HepG2 (cell line): Measurements from ENCODE around the gene SLX4. TPM values are rescaled to one million over a fixed set of nuclear protein-coding genes. Genes with fewer than 3 reads are reported as not detected.

Source experiments
- ATAC-seq: fragments of 200-7000 bp; cut with Tn5 transposase; 3 replicates; pipeline ENCODE4 v1.9.1; 2020; ENCODE audit warnings: mild to moderate bottlenecking, moderate library complexity
- BruUV-seq: library from RNA; stranded (reverse); fragments of 400-500 nt; replicated peaks from 2 replicates; lab custom pipeline; 2021; lab: Mats Ljungman, UMichigan
- CTCF ChIA-PET: fragments of 300-600 bp; formaldehyde crosslinking; extraction: SDS; loops from one replicate; lab custom pipeline; 2021; ENCODE audit warnings: low total read pairs, inconsistent platforms, low intra/inter-chr PET ratio; lab: Yijun Ruan, JAX
- POLR2A ChIA-PET: fragments of 350-600 bp; sonication (Branson Sonifier 250); formaldehyde crosslinking; loops from one replicate; lab custom pipeline; 2020; ENCODE audit warnings: antibody characterized with exemption, inconsistent platforms; lab: Yijun Ruan, JAX
- DNase-seq: peaks from one replicate; pipeline ENCODE4 v3.0.0-alpha.2; 2015; ENCODE audit warnings: low spot score
- FAIRE-seq: peaks from 3 replicates; lab custom pipeline; 2011; peaks lifted over from hg19 to GRCh38; lab: Jason Lieb, UNC
- H2AFZ ChIP-seq: one replicate; pipeline ENCODE4 v1.6.1; 2011; ENCODE audit warnings: low read length, inconsistent platforms
- H3K27ac ChIP-seq: fragments of 300-600 bp; 3 replicates; pipeline ENCODE4 v1.8.0; 2011; ENCODE audit warnings: mixed run types, mild to moderate bottlenecking, mixed read lengths, low read length, inconsistent platforms; ENCODE audit not compliant: insufficient read depth; ENCODE audit errors: extremely low read length
- H3K27me3 ChIP-seq, 2 experiments: fragments of 200-600 bp in 1 of 2; 2 replicates in 1 of 2; 3 replicates in 1 of 2; pipeline versions ENCODE4 v1.6.0 to v1.8.0; 2011; ENCODE audit warnings: low read length in 2 of 2, mild to moderate bottlenecking in 2 of 2, moderate library complexity in 2 of 2, inconsistent platforms in 1 of 2; ENCODE audit not compliant: insufficient read depth in 2 of 2, control insufficient read depth in 1 of 2
- H3K36me3 ChIP-seq, 2 experiments: fragments of 200-600 bp in 1 of 2; replicated peaks in 1 of 2; 2 replicates in 1 of 2; 3 replicates in 1 of 2; pipeline versions ENCODE4 v1.5.1 to v1.8.0; 2011; ENCODE audit warnings: low read length in 2 of 2, inconsistent platforms in 1 of 2; ENCODE audit not compliant: insufficient read depth in 2 of 2, control insufficient read depth in 1 of 2
- H3K4me1 ChIP-seq: 2 replicates; pipeline ENCODE4 v1.5.1; 2012; ENCODE audit warnings: low read length, inconsistent platforms; ENCODE audit not compliant: insufficient read depth
- H3K4me2 ChIP-seq: 2 replicates; pipeline ENCODE4 v1.6.0; 2011; ENCODE audit warnings: low read depth, low read length, inconsistent platforms
- H3K4me3 ChIP-seq, 3 experiments: fragments of 200-600 bp in 1 of 3; sonication (generic), shearing (Covaris generic) in 1 of 3; replicated peaks in 1 of 3; 2 replicates each; pipeline ENCODE4 v1.5.1; 2011 to 2016; ENCODE audit warnings: low read length in 3 of 3, inconsistent platforms in 2 of 3, low read depth in 2 of 3, mild to moderate bottlenecking in 2 of 3, control low read depth in 1 of 3, mixed read lengths in 1 of 3; ENCODE audit not compliant: insufficient read depth in 1 of 3
- H3K79me2 ChIP-seq: one replicate; pipeline ENCODE4 v1.6.1; 2011; ENCODE audit warnings: low read length, inconsistent platforms; ENCODE audit not compliant: insufficient read depth
- H3K9ac ChIP-seq: 2 replicates; pipeline ENCODE4 v1.6.0; 2011; ENCODE audit warnings: mild to moderate bottlenecking, low read depth, low read length, inconsistent platforms; ENCODE audit not compliant: insufficient read depth
- H3K9me3 ChIP-seq: 2 replicates; pipeline ENCODE4 v1.5.1; 2012; ENCODE audit warnings: mild to moderate bottlenecking, low read length
- H4K20me1 ChIP-seq: 2 replicates; pipeline ENCODE4 v1.6.0; 2011; ENCODE audit warnings: inconsistent platforms, mild to moderate bottlenecking, low read length, moderate library complexity; ENCODE audit not compliant: insufficient read depth
- FIP1L1 ChIP-seq: fragments of 200-400 bp; formaldehyde crosslinking; IDR thresholded peaks from 2 replicates; pipeline ENCODE4 v1.6.1; 2018; ENCODE audit warnings: low read depth, mild to moderate bottlenecking, low read length, moderate library complexity, borderline replicate concordance; ENCODE audit not compliant: insufficient read depth
- FOSL2 ChIP-seq: sonication (generic); formaldehyde crosslinking; IDR thresholded peaks from 2 replicates; pipeline ENCODE4 v1.4.0; 2020; ENCODE audit warnings: missing genetic modification reagents
- IKZF4 ChIP-seq: sonication (generic); formaldehyde crosslinking; IDR thresholded peaks from 2 replicates; pipeline ENCODE4 v1.5.1; 2020; ENCODE audit warnings: borderline replicate concordance, mild to moderate bottlenecking, low read depth, missing genetic modification reagents; ENCODE audit errors: not compliant biosample characterization
- MXI1 ChIP-seq: IDR thresholded peaks from 3 replicates; pipeline ENCODE4 v1.6.1; 2012; ENCODE audit warnings: low read depth, low read length, inconsistent platforms, borderline replicate concordance
- NONO ChIP-seq, 2 experiments: fragments of 450-650 bp in 1 of 2; sonication (generic) in 1 of 2; formaldehyde crosslinking in 1 of 2; IDR thresholded peaks in 1 of 2; conservative IDR thresholded peaks in 1 of 2; 2 replicates each; pipeline versions ENCODE4 v1.6.1 to v1.8.0; 2017 to 2022; ENCODE audit warnings: mild to moderate bottlenecking in 1 of 2, missing genetic modification reagents in 1 of 2, moderate library complexity in 1 of 2
- RBAK ChIP-seq: sonication (generic); formaldehyde crosslinking; IDR thresholded peaks from 2 replicates; pipeline ENCODE4 v1.5.1; 2020; ENCODE audit warnings: mild to moderate bottlenecking, missing genetic modification reagents
- SRSF1 ChIP-seq: fragments of 200-400 bp; formaldehyde crosslinking; optimal IDR thresholded peaks from 2 replicates; pipeline ENCODE3; 2017; ENCODE audit warnings: mild to moderate bottlenecking, low read depth, low read length, moderate library complexity
- XRCC5 ChIP-seq: fragments of 200-400 bp; formaldehyde crosslinking; optimal IDR thresholded peaks from 2 replicates; pipeline ENCODE3; 2017; ENCODE audit warnings: mild to moderate bottlenecking, low read length
- ZMYM2 ChIP-seq: sonication (generic); formaldehyde crosslinking; IDR thresholded peaks from 2 replicates; pipeline ENCODE4 v1.8.0; 2022; ENCODE audit warnings: mild to moderate bottlenecking, missing genetic modification reagents
- ZNF34 ChIP-seq: sonication (generic); formaldehyde crosslinking; IDR thresholded peaks from 2 replicates; pipeline ENCODE4 v1.4.0; 2020; ENCODE audit warnings: mild to moderate bottlenecking, missing genetic modification reagents, borderline replicate concordance
- ZNF431 ChIP-seq: sonication (generic); formaldehyde crosslinking; IDR thresholded peaks from 2 replicates; pipeline ENCODE4 v1.9.0; 2022; ENCODE audit warnings: missing genetic modification reagents, low read depth, mild to moderate bottlenecking, borderline replicate concordance
- ZNF552 ChIP-seq: sonication (generic); formaldehyde crosslinking; IDR thresholded peaks from 2 replicates; pipeline ENCODE4 v1.9.0; 2022; ENCODE audit warnings: missing genetic modification reagents, mild to moderate bottlenecking, borderline replicate concordance
- ZNF570 ChIP-seq: sonication (generic); formaldehyde crosslinking; IDR thresholded peaks from 2 replicates; pipeline ENCODE4 v1.4.0; 2020; ENCODE audit warnings: mild to moderate bottlenecking, missing genetic modification reagents, borderline replicate concordance
- ZNF776 ChIP-seq: sonication (generic); formaldehyde crosslinking; IDR thresholded peaks from 2 replicates; pipeline ENCODE4 v1.4.0; 2020; ENCODE audit warnings: mild to moderate bottlenecking, missing genetic modification reagents
- ZNF788 ChIP-seq: sonication (generic); formaldehyde crosslinking; IDR thresholded peaks from 2 replicates; pipeline ENCODE4 v1.5.0; 2020; ENCODE audit warnings: mild to moderate bottlenecking, missing genetic modification reagents, borderline replicate concordance
- WGBS: methylation state at CpG from one replicate; pipeline ENCODE4 v1.1.6; 2017; ENCODE audit warnings: low lambda C conversion rate; 5-methylcytosine and 5-hydroxymethylcytosine counted together
- in situ Hi-C: cut with HindIII; loops from 2 replicates; pipeline ENCODE4 v1.10.0; 2017; ENCODE audit warnings: low pct_unique_long_range_greater_than_20kb; ENCODE audit not compliant: extremely low pct_ligation_motif_present
- intact Hi-C: fragments of 100-400 bp; cut with micrococcal nuclease; formaldehyde crosslinking; loops from one replicate; pipeline ENCODE4 v1.10.0; 2022; ENCODE audit not compliant: unreplicated experiment
- polyA plus RNA-seq, 8 experiments: library from polyadenylated mRNA; depleted of rRNA in 3 of 8; stranded (reverse) in 7 of 8; unstranded in 1 of 8; fragments of >200 nt; fragmentation: Illumina TruSeq in 4 of 8; extraction: Trizol in 4 of 8; gene quantifications; 2 replicates each; pipeline versions ENCODE4 v1.2.1 to v1.2.3, GENCODE V29; 2011 to 2016; ENCODE audit warnings: low read depth in 4 of 8, missing spikeins in 1 of 8, mixed read lengths in 1 of 8; ENCODE audit not compliant: insufficient read depth in 1 of 8
- total RNA-seq, 5 experiments: library from RNA; depleted of rRNA; stranded (reverse); fragments of >200 nt; fragmentation: Illumina TruSeq; extraction: Trizol; gene quantifications; 2 replicates each; pipeline ENCODE4 v1.2.3, GENCODE V29; 2016; ENCODE audit warnings: low read depth in 1 of 5
- TF ChIP-seq, protein P1 (sequence below): IDR thresholded peaks from 2 replicates; pipeline ENCODE4 v1.6.1; 2018; ENCODE audit warnings: missing genetic modification reagents
- TF ChIP-seq, protein P2 (sequence below): sonication (generic); formaldehyde crosslinking; IDR thresholded peaks from 2 replicates; pipeline ENCODE4 v1.8.0; 2022; ENCODE audit warnings: mild to moderate bottlenecking, missing genetic modification reagents, moderate library complexity
- TF ChIP-seq, protein P3 (sequence below): sonication (generic); formaldehyde crosslinking; IDR thresholded peaks from 2 replicates; pipeline ENCODE4 v1.5.0; 2020; ENCODE audit warnings: mild to moderate bottlenecking, missing genetic modification reagents
- TF ChIP-seq, protein P4 (sequence below): sonication (generic); formaldehyde crosslinking; IDR thresholded peaks from 2 replicates; pipeline ENCODE4 v1.5.0; 2020; ENCODE audit warnings: missing genetic modification reagents, mild to moderate bottlenecking, borderline replicate concordance

The SLX4 gene
- total and polyA plus RNA-seq, 2 of the 13 experiments (the other 11 are each of a cell fraction or from before 2014, with no cell fraction given): 1.1 to 3.6 TPM

DNA sequence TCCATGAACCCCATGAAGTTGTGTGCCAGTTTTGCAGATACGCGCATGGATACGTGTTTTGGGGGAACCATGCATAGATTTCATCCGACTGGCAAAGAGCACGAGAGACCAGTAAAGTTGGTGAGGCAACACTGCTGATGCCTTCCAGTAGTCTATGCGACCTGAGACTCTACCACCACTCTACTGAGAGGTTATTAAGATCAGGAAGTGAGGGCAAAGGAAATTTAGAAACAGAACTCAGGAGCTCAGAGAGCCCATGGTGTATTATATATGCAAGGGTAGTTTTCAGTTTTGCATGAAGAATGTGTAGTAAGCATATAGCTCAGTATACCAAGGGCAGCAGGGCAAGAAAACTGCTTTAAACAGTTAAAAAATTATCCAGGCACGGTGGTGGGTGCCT lies 4.2 kb downstream of the SLX4 start (continued):
- TF ChIP-seq, protein P1, sequence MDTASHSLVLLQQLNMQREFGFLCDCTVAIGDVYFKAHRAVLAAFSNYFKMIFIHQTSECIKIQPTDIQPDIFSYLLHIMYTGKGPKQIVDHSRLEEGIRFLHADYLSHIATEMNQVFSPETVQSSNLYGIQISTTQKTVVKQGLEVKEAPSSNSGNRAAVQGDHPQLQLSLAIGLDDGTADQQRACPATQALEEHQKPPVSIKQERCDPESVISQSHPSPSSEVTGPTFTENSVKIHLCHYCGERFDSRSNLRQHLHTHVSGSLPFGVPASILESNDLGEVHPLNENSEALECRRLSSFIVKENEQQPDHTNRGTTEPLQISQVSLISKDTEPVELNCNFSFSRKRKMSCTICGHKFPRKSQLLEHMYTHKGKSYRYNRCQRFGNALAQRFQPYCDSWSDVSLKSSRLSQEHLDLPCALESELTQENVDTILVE (CRISPR knock-in tag): no peak
- TF ChIP-seq, all 625 proteins: peak for 0

DNA sequence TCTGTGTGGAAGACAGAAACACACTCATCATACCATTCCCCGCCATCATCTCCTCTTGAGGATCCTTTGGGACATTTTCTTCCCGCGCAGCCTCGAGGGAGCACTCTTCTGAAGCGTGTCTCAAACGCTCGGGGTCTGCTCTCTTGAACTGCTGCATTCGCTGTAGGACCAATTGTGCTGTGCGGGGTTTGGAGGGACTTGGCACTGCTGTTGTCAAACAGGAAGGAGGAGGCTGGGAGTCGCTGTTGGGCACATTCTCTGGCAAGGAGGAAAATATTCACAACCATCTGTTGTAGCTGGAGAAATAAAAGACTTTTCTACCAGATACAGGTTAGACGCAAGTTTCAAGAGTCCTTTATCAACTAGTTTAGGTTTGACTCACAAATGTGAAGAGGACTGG lies 5.0 kb downstream of the SLX4 start:
- in situ Hi-C loops: no loop called here
- no peak for TF ChIP-seq ZNF552 (CRISPR knock-in tag)
- TF ChIP-seq XRCC5: no peak
- TF ChIP-seq ZMYM2 (CRISPR knock-in tag): no peak
- TF ChIP-seq, protein P2, sequence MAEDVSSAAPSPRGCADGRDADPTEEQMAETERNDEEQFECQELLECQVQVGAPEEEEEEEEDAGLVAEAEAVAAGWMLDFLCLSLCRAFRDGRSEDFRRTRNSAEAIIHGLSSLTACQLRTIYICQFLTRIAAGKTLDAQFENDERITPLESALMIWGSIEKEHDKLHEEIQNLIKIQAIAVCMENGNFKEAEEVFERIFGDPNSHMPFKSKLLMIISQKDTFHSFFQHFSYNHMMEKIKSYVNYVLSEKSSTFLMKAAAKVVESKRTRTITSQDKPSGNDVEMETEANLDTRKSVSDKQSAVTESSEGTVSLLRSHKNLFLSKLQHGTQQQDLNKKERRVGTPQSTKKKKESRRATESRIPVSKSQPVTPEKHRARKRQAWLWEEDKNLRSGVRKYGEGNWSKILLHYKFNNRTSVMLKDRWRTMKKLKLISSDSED (CRISPR knock-in tag): no peak
- no peak for TF ChIP-seq ZNF570 (CRISPR knock-in tag)
- TF ChIP-seq MXI1: no peak
- no peak for TF ChIP-seq IKZF4
- TF ChIP-seq SRSF1: no peak
- TF ChIP-seq ZNF776 (CRISPR knock-in tag): no peak
- no peak for TF ChIP-seq ZNF788 (CRISPR knock-in tag)
- TF ChIP-seq ZNF431 (CRISPR knock-in tag): no peak
- no peak for TF ChIP-seq FOSL2
- no peak for TF ChIP-seq ZNF34 (CRISPR knock-in tag)
- no peak for TF ChIP-seq RBAK (CRISPR knock-in tag)
- TF ChIP-seq, protein P3, sequence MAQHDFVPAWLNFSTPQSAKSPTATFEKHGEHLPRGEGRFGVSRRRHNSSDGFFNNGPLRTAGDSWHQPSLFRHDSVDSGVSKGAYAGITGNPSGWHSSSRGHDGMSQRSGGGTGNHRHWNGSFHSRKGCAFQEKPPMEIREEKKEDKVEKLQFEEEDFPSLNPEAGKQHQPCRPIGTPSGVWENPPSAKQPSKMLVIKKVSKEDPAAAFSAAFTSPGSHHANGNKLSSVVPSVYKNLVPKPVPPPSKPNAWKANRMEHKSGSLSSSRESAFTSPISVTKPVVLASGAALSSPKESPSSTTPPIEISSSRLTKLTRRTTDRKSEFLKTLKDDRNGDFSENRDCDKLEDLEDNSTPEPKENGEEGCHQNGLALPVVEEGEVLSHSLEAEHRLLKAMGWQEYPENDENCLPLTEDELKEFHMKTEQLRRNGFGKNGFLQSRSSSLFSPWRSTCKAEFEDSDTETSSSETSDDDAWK (CRISPR knock-in tag): no peak
- TF ChIP-seq, protein P4, sequence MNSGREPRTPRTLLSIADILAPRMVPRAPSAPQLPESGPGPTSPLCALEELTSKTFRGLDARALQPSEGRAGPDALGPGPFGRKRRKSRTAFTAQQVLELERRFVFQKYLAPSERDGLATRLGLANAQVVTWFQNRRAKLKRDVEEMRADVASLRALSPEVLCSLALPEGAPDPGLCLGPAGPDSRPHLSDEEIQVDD (CRISPR knock-in tag): no peak
- no peak for TF ChIP-seq FIP1L1
- TF ChIP-seq NONO (IDR thresholded peaks at IDR 0.05): no peak
- no peak for TF ChIP-seq NONO (CRISPR knock-in tag; conservative IDR thresholded peaks at IDR 0.05)

More for the DNA sequence above, 5.0 kb downstream of the SLX4 start:
- POLR2A ChIA-PET: no interaction called here
- Histone ChIP-seq H3K4me3 (no peak overlapping the region), H3K27me3 (no peaks in the 10 kb centered on the region; a peak in 1 of 5 replicates), H3K4me1 (peaks cover 36% of the 10 kb centered on the region), H4K20me1 (no peaks in the 10 kb centered on the region), H3K9me3 (no peaks in the 10 kb centered on the region), H2AFZ (no peak overlapping the region), H3K36me3 (peaks cover 1 to 5% of the 10 kb centered on the region in 2 experiments; a peak in 2 of 5 replicates), H3K9ac (no peak overlapping the region), H3K27ac (no peak overlapping the region), H3K79me2 (peaks cover 5% of the 10 kb centered on the region), H3K4me2 (no peak overlapping the region)
- DNase-seq (no peak), ATAC-seq (no peak), FAIRE-seq (no peak)
- intact Hi-C loops: no loop called here
- CTCF ChIA-PET: no interaction called here
- 94% methylated on average over 11 of the region's 11 CpGs for WGBS
- no TSS peak for BruUV-seq
